NT2/D1 (cell line): ENCODE measurements around the gene MSX1.

Source experiments
- SUZ12 ChIP-seq: IDR thresholded peaks from 2 replicates; pipeline ENCODE4 v1.6.1; 2011; ENCODE audit not compliant: insufficient read length, insufficient read depth; ENCODE audit errors: extremely low read depth
- YY1 ChIP-seq: IDR thresholded peaks from 2 replicates; pipeline ENCODE4 v1.6.1; 2011; ENCODE audit not compliant: insufficient read length, insufficient read depth

- TF ChIP-seq YY1 (no peak), SUZ12 (no peak)
These were observed 534 bp downstream of the MSX1 start for GRCh38 chr4:4859799-4860599.
